ENCODE measurements around the gene FOXE3. TPM values are rescaled to one million over a fixed set of nuclear protein-coding genes. Genes with fewer than 3 reads are reported as not detected.
A peak's percentile ranks its signal among the peaks of the same experiment; 100 is the strongest.

Gene FOXE3
- total and polyA plus RNA-seq, 2 of the 4 experiments (the other 2 are of a cell fraction), result 0.12 TPM; not detected in 1

DNA sequence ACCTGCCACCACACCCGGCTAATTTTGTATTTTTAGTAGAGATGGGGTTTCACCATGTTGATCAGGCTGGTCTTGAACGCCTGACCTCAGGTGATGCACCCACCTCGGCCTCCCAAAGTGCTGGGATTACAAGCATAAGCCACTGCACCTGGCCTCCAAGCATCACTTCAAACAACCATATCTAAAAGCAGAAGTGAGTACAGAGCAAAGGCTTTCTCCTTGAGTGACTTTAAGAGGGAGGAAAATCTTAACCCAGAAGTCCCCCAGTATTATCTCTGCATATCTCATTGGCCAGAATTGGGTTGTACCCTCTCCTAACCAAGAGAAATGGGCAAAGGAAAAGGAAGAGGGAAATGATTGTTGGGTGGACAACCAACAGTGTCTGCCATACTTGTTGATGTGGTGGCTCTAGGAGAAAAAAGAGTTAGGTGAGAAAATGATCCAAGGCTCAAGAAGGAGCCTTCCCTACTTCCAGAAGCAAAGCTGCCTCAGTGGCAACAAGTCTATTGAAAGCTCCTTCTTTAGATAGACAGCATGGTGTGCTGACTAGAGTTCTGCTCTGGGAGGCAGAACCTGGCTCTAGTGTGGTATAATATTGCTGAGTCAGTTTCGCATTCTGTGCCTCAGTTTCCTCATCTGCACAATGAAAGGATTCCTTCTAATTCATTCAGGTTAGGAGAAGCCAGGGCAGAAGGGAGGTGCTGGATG lies 16.8 kb upstream of the FOXE3 start:
- H3K4me3 ChIP-seq (ENCODE audit: insufficient read depth, low read depth, low read length), result no peak overlapping the region
- no peak for TF ChIP-seq MAZ (IDR thresholded peaks at IDR 0.05; ENCODE audit: borderline replicate concordance, low read depth, low read length)
- TF ChIP-seq MAFK (IDR thresholded peaks at IDR 0.05; ENCODE audit: low read depth, low read length), result peak; percentile 55
- H3K56ac ChIP-seq (ENCODE audit: extremely low read depth, insufficient read depth, low read length), result no peak overlapping the region
- no peaks in the 10 kb centered on the region for H3K79me1 ChIP-seq (ENCODE audit: low read depth in 1 of 2, low read length in 2 of 2)
- H3K27ac ChIP-seq (ENCODE audit: insufficient read depth, low read length), result no peak overlapping the region
- no peak overlapping the region for H3K4ac ChIP-seq (ENCODE audit: low read depth, low read length)
- peaks cover 33% of the 10 kb centered on the region for H3K27me3 ChIP-seq (ENCODE audit: control insufficient read depth, insufficient read depth, low read length)
- no peaks in the 10 kb centered on the region for H3K9me3 ChIP-seq (ENCODE audit: control insufficient read depth, insufficient read depth, low read length)
- H3K18ac ChIP-seq (ENCODE audit: low read depth, low read length), result no peak overlapping the region
- no TSS peak for BruUV-seq (replicated peaks)
- ATAC-seq (ENCODE audit: low read depth) (no peak), DNase-seq (no peak)
- H3K14ac ChIP-seq (replicated peaks; ENCODE audit: low read depth, low read length), result no peak overlapping the region
- no peak overlapping the region for H2BK120ac ChIP-seq (ENCODE audit: low read depth, low read length)
- no peaks in the 10 kb centered on the region for H3K4me1 ChIP-seq (ENCODE audit: control insufficient read depth, insufficient read depth, low read length)
- no peak overlapping the region for H2BK5ac ChIP-seq (ENCODE audit: low read depth, low read length, poor library complexity, severe bottlenecking)
- no peak overlapping the region for H2BK15ac ChIP-seq (ENCODE audit: low read depth, low read length)
- intact Hi-C loops (cut with micrococcal nuclease), result no loop called here
- no peak overlapping the region for H3K23ac ChIP-seq (ENCODE audit: low read depth, low read length)
- no peaks in the 10 kb centered on the region for H3K9me1 ChIP-seq (ENCODE audit: insufficient read depth, low read length)
- no peaks in the 10 kb centered on the region for H3K36me3 ChIP-seq (ENCODE audit: control insufficient read depth, insufficient read depth, low read length)
- H4K91ac ChIP-seq (ENCODE audit: insufficient read depth, low read depth, low read length), result no peak overlapping the region
- H4K5ac ChIP-seq (ENCODE audit: low read depth, low read length), result no peak overlapping the region
- H4K8ac ChIP-seq (ENCODE audit: low read depth in 2 of 2, low read length in 2 of 2), result no peak overlapping the region
- no peak overlapping the region for H2AFZ ChIP-seq (replicated peaks; ENCODE audit: low read length, poor library complexity)
- CTCF ChIA-PET, result interaction anchor here (1.7 to 2.2 kb wide), 2 partner anchors 11 to 327 kb away, joined by 5 to 7 read pairs; no protein-coding TSS in a partner anchor
- no peak overlapping the region for H3K9ac ChIP-seq (ENCODE audit: low read depth, low read length)
- dilution Hi-C loops (cut with HindIII; ENCODE audit: low sequenced_read_pairs, unreplicated experiment), result no loop called here
- WGBS, 2 experiments (ENCODE audit: extremely low coverage in 2 of 2, insufficient read length in 1 of 2), result no CpG with 5 or more reads among the region's 4 CpGs
- in situ Hi-C loops (cut with MboI; ENCODE audit: low sequenced_read_pairs), result no loop called here
- POLR2A ChIA-PET (ENCODE audit: unreplicated experiment), result no interaction called here
- H4K20me1 ChIP-seq (ENCODE audit: insufficient read depth, low read length), result no peaks in the 10 kb centered on the region
- H2AK9ac ChIP-seq (replicated peaks; ENCODE audit: low read depth, low read length, poor library complexity), result no peak overlapping the region
- H3K4me2 ChIP-seq (ENCODE audit: low read depth, low read length), result no peak overlapping the region
- no peak overlapping the region for H2AK5ac ChIP-seq (ENCODE audit: low read depth, low read length)
- H2BK20ac ChIP-seq (ENCODE audit: low read depth, low read length), result no peak overlapping the region
